Measurements from ENCODE around the gene CREB5.

DNA sequence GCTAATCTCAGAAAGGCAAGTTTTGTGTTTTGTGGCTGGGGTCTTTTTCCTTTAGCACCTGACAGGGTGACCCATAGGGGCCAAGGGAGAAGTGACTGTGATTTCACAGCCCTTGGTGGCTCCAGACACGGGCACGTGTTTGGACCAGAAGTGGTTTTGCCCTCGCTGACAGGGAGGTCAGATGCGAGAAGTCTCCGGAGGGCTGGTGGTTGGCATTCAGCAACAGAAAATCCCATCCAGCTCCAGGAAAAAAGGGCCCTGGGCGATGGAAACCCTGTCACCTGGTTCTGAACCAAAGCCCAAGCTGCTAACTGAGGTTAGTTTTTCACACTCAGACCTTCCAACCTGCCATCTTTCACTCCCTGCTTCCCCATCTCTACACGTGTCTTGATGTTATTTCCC, 272.9 kb downstream of the CREB5 start:
- TF ChIP-seq JUND (IDR thresholded peaks at IDR 0.05) (no peak), EZH2 (IDR thresholded peaks at IDR 0.05) (no peak), ZNF274 (IDR thresholded peaks at IDR 0.05; ENCODE audit: low read depth, low read length) (no peak), RAD21 (IDR thresholded peaks at IDR 0.05; ENCODE audit: low read depth) (no peak), SP1 (IDR thresholded peaks at IDR 0.05; ENCODE audit: low read depth) (no peak), POLR2A (IDR thresholded peaks at IDR 0.05; ENCODE audit: borderline replicate concordance, extremely low read depth, insufficient read depth, insufficient read length) (no peak), TCF7L2 (IDR thresholded peaks at IDR 0.05; ENCODE audit: borderline replicate concordance, extremely low read depth, insufficient read depth, insufficient read length) (no peak), ELF1 (IDR thresholded peaks at IDR 0.05; ENCODE audit: borderline replicate concordance, low read depth) (no peak), EZH2phosphoT487 (IDR thresholded peaks at IDR 0.05; ENCODE audit: borderline replicate concordance) (no peak), POLR2AphosphoS5 (IDR thresholded peaks at IDR 0.05; ENCODE audit: low read depth, low read length) (no peak), SRF (IDR thresholded peaks at IDR 0.05; ENCODE audit: low read depth) (no peak)
- TF ChIP-seq, protein P1, sequence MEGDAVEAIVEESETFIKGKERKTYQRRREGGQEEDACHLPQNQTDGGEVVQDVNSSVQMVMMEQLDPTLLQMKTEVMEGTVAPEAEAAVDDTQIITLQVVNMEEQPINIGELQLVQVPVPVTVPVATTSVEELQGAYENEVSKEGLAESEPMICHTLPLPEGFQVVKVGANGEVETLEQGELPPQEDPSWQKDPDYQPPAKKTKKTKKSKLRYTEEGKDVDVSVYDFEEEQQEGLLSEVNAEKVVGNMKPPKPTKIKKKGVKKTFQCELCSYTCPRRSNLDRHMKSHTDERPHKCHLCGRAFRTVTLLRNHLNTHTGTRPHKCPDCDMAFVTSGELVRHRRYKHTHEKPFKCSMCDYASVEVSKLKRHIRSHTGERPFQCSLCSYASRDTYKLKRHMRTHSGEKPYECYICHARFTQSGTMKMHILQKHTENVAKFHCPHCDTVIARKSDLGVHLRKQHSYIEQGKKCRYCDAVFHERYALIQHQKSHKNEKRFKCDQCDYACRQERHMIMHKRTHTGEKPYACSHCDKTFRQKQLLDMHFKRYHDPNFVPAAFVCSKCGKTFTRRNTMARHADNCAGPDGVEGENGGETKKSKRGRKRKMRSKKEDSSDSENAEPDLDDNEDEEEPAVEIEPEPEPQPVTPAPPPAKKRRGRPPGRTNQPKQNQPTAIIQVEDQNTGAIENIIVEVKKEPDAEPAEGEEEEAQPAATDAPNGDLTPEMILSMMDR (IDR thresholded peaks at IDR 0.05 in 2 of 3, conservative IDR thresholded peaks at IDR 0.05 in 1 of 3; ENCODE audit: borderline replicate concordance in 1 of 3, insufficient read depth in 1 of 3, low read depth in 2 of 3, low read length in 2 of 3), result no peak
- TF ChIP-seq, protein P2, sequence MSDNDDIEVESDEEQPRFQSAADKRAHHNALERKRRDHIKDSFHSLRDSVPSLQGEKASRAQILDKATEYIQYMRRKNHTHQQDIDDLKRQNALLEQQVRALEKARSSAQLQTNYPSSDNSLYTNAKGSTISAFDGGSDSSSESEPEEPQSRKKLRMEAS (IDR thresholded peaks at IDR 0.05), result no peak
